Left ventricle myocardium superior (tissue), 1 donor: ENCODE data around the gene EFCAB8. TPM values are rescaled to one million over a fixed set of nuclear protein-coding genes. Genes with fewer than 3 reads are reported as not detected.
A peak's percentile ranks its signal among the peaks of the same experiment; 100 is the strongest.

Source experiments
- ATAC-seq: fragments of 200-7000 bp; cut with Tn5 transposase; one replicate; pipeline ENCODE4 v1.9.1; 2020; ENCODE audit warnings: mild to moderate bottlenecking, moderate library complexity
- DNase-seq: peaks from one replicate; pipeline ENCODE4 v3.0.0-alpha.2; 2020
- intact Hi-C: fragments of 100-400 bp; cut with micrococcal nuclease; formaldehyde crosslinking; loops from one replicate; pipeline ENCODE4 v1.11.0; 2022
- total RNA-seq: library from RNA; stranded (reverse); fragmentation: NEBNext Ultra II Directional; extraction: Animal tissue kit (Norgen Biotek cat#: 25700); gene quantifications from one replicate; pipeline ENCODE4 v1.2.1, GENCODE V29; 2021
- donor health status: DM: no; HTN: yes; CAD: no; lungs with severe emphysema.

Gene EFCAB8
- total RNA-seq, 1 donor from 2014 or later, result not detected

DNA sequence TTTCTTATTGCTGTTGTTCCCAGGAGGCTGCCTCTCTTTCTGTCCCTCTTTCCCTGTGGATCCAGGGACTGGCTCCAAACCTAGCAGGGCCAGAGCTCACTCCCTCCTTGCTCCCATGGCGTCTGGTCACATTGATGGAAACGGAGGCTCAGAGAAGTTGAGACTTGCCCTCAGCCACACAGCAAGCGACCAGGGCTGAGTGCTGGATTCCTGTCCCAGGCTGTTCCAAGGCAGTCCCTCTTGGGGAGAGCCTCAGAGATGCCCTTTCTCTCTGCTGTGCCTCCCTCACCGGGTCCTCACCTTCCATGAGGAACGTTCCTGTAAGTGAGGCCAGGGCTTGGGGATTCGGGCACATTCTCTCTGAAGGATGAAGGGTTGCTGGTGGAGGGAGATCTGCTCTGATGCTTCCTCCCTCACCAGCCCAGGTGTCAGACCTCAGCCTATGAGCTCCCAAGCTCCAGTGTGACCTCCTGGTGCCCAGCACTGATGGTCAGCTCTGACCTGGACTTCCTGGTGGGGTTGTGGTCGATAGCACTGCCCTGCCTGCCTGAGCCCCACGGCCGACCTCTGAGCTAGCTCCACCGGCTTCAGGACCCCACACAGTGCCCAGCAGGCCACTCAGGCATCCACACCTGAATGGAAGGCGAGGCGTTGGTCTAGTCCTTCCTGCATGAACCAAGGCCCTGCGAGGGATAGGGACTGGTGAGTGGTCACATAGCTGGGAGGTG, 118.7 kb downstream of the EFCAB8 start:
- ATAC-seq (no peak), DNase-seq (no peak)
- intact Hi-C loops, result no loop called here

DNA sequence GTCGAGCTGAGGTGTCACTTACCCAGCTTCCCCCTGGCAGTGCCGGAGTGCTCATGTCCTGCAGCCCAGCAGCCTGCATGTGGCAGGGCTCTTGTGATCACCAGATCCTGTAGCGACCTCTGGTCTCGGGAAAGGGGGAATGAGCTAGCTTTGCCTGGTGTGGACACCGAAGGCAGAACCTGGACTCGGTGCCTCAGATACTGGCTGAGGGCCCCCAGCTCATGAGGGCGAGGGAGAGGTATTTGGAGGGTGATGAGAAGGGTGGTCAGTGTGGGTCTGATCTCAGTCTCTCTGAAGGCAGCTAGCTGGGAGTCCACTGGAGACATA, 119.2 kb downstream of the EFCAB8 start:
- ATAC-seq (no peak), DNase-seq (no peak)
- intact Hi-C loops, result no loop called here

DNA sequence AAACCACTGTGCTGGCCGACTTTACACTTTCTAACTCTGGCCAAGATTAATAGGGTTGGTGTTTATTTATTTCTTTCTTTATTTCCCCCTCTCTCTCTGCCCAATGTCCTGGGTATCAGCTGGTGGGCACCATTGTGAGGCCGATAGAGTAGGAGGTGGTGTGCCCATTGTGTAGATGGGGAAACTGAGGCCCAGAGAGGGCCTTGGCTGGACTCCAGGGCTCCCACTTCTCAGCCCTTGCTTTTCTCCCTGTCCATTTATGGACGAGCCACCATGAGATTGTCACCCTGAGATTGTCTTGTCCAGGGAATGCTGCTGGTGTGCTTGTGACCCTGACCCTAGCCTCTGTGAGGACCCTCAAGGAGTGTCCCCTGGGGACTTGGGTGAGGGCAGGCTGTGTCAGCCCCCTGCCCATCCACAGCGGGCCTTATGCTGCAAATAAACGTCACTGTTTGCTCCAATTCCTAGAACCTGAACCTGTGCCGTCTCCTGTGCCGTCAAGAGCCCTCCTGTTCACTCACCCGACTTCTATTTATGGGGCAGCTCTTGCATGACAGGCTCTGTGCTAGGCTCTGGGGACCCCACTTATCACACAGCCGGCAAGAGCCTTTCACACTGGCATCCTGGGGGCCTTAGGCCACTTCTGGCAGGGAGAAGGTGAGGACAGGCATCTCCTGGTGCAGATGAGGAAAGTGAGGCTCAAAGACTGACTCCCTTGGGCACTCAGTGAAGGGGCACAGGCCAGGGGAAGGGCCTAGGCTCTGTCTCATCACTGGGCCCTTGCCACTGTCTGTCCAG, 120.7 kb downstream of the EFCAB8 start:
- intact Hi-C loops, result no loop called here
- ATAC-seq, result no peak
- DNase-seq, result no peak

DNA sequence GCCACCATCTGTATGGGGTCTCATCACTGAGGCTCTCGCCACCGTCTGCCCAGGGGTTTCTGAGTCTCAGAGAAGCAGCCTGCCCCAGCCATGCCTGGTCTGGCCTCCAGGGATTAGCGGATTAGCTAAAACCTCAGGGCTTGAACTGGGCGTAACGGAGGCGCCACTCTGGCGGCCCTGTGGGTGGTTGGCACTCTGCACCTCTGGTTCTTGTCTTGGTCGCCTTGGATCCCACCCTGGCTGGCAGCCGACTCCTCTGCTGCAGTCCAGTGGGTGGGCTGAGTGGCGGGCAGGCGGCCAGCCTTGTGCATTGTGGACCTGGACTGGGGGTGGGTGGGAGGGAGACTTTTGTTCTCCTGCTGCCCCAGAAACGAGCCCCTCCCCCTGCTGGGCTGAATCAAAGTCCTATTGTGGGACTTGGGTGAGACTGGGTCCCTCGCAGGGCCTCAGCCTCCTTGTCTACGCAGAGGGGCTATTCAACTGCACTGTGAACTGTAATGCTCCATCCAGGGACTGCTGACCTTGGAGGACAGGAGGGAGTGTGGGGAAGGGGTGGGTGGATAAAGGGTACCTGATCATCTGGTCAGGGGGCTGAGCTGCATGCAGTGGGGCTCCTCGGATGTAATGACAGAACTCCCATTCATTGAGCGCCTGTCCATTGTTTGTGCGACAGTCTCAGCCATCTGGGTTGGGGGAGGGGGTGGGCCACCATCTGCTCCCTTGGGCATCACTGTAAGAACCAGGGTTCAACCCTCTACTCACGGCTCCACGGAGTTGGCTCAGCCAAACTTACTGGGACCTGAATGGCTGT, 121.6 kb downstream of the EFCAB8 start:
- intact Hi-C loops, result no loop called here
- ATAC-seq (no peak), DNase-seq (no peak)

DNA sequence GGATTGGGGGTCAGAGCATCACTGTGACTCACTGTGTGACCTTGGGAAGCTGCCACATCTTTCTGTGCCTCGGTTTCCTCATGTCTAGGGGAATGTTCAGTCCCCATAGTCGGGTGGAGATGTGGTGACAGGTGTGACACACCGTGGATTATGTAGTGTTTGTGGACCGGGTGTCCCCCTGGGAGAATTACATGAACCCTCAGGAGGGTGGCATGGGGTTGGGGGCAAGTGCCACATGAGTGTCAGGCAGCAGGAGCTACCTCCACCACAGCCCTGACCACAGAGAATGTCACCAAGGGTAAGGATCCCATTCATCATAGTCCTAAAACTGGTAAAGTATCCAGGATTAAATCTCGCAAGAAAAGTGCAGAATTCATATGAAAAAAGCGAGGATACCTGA, 122.3 kb downstream of the EFCAB8 start:
- intact Hi-C loops, result no loop called here
- ATAC-seq, result no peak
- no peak for DNase-seq

DNA sequence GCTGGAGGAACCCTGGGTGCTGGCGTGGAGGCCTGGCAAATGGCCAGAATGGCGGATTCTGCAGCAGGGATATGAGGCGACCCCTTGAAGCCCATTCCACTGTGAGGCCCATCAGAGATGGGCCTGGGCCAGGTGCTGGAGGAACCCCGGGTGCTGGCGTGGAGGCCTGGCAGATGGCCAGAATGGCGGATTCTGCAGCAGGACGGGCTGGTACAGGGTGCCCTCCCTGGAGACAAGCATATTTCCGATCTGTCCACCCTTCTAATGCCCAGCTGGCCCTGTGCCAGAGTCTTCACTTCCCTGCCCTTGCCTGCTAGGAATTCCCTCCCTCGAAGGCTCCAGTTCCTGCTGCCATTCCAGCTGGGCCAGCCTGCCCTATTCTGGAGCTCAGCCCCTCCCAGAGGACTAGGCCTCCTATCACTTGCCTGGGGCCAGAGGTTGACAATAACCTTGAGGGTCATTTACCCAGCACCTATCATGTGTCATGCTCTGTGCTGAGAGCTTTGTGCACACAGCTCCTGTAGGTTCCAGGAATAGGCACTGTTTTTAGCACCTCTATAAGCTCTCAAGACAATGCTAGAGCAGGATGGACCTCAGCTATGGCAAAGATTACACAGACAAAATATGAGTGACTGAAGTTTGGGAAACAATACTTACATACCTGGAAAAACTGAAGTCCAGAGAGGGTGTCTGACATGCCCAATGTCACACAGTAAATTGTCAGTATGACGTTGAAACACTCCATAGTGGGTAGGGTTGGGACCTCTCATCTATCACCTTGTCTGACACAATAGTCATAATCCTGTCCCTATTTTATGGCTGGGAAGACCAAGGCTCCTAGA, 124.1 kb downstream of the EFCAB8 start:
- peak; percentile 71 for DNase-seq
- intact Hi-C loops, result no loop called here
- ATAC-seq, result peak; percentile 94

DNA sequence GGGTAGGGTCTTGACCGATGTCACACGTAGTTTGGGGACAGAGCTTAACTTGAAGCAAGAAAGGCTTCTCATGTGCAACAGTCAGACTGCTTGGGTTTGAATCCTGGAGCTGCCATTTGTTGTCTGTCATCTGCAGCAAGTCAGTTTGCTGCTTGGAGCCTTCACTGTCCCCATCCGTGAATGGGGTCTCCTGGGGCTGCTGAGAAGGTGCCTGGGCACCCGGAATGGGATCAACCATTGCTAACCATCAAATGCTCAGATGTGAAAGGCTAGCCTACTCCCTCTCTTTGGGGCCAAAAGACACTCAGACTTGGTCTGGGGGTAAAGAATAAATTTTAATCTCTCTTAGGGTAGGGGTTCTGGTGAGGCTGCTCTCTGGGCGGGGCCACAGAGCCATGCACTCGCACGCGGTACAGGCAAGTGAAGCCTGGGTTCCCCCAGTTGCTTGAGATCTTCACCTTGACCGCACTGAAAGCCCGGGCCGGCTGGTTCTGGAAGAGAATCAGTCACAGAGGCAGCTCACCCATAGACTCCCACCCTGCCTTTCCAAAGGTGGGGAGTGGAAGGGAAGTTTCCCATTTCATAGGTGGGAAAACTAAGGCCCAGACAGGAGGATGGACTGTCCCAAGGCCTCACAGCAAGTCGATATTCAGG, 124.9 kb downstream of the EFCAB8 start:
- no peak for DNase-seq
- intact Hi-C loops, result no loop called here
- ATAC-seq, result no peak

DNA sequence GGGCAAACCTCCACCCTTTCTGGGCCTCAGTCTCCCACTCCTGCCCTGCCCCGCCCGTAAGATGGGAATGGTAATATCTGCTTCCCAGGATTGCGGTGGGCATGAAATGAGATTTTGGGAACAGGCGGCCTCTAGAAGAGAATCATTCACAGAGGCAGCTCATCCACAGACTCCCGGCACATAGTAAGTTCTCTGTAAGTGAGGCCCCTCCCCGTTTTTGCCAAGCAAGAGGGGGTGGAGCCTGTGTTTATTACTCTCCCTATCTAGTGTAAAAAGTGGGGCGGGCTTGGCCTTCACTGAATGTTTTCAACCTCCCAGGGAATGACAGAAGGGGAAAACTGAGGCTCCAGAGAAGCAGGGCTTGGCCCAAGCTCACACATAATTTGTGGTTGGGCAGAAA, 125.5 kb downstream of the EFCAB8 start:
- intact Hi-C loops, result no loop called here
- ATAC-seq (peak; percentile 17), DNase-seq (no peak)

DNA sequence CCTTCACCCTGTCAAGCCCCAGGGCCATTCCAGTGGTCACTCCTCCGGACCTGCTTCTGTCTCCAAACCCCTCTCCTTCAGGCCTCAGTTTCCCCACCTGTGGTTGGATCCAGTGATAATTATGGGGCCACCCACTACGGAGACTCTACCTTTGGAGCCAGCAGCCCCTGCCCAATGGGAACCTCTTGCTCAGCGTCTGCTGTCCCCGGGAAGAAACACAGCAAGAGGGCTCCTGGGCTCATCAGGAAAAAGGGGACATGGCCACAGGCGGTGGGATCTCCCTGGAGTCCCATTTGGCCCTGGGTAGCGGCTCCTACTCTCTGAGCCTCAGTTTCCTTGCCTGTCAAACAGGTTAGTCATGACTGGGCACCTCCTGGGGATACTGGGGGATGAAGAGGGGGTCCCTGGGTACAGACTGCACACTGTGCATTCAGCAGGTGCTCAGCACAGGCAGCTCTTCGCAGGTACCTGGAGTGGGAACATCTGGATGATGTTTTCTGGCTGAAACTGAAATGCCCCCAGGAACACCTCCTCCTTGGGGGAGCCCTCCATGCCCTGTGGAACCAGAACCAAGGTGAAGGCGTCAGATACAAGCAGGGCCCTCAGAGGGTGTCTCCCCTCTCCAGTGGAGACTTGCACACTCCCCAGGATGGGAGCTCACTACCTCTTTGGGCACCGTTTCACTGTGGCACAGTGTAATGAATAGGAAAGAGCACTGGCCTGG, 126.1 kb downstream of the EFCAB8 start:
- no peak for DNase-seq

DNA sequence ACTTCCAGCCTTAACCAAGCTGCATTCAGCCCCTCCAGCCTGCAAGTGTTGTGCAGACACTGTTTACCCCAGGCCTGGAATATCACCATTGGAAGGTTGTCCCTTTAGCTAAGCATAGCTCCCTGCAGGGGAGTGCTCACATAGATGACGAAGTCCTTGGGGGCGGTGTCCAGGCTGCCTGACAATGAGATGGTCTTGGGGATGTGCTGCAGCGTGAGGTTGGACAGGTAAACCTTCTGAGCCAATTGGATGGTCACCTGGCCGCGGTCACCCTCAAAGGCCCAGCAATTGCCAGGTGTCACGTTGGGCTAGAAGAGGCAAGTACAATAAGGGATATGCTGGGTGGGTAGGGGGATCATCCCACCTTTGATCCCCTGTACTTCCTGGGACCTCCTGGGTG, 126.9 kb downstream of the EFCAB8 start:
- no peak for DNase-seq
- intact Hi-C loops, result no loop called here
- no peak for ATAC-seq

More for the DNA sequence above, 126.1 kb downstream of the EFCAB8 start:
- intact Hi-C loops, result no loop called here
- no peak for ATAC-seq

DNA sequence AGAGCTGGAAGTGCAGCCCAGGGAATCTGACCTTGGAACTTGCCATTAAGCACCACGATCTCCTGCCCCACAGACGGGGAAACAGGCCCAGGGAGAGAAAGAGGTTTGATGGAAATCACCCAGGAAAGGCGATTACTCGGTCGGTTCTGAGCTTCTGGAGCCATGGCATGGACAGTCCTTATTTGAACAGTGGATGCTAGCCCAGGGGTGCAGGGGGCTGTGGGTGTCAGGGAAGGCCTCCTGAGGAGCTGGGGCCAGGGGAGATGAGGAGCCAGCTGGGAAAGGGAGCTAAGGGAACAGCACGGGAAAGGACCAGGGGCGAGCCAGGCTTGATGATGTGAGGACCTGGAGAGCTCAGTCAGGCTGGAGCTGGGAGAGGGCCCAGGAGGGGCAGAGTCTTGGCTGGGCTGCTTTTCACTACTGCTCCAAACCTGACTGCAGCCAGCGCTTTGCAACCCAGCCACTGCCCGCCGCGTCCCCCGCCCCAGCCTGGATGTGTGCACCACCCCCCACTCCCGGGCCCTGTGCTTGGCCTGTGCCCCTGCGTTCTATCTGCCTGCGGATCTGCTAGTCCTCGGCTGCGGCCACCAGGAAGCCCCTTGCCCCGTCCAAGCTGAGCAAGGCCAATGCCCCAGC, 127.7 kb downstream of the EFCAB8 start:
- intact Hi-C loops, result no loop called here
- no peak for DNase-seq
- ATAC-seq, result no peak

DNA sequence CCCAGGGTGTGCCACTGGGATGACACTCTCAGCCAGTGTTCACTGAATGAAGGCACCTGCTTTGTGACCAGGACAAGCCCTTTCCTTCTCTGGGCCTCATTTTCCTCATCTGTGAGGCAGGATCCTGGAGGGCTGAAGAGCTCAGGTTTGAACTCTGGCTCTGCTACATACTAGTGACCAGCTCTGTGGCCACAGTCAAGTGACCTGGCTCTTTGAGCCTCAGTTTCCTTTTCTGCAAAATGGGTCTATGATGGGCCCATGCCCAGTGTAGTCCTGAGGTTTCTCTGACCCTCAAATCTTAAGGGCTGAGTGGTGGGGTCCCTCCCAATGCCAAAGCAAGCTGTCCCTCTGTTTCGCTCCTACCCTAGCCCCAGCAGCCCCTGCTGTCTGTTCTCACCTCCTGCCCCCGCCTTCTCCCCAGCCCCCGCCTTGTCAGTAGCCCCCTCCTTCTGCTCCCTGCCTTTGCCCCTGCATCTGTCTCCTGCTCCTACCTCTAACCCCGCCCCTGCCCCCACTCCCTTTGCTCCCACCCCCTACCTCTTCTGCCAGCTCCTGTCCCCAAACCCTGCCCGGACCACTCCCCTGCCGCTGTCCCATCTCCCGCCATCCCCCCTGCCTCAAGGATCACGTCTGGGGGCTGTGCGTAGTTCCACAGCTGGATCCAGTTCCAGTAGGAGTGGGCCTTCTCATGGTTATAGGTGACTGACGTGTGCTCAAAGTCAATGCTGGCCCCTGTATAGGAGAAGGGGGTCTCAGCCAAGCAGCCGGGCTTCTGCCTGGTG, 128.5 kb downstream of the EFCAB8 start:
- no peak for ATAC-seq
- intact Hi-C loops, result no loop called here
- no peak for DNase-seq

DNA sequence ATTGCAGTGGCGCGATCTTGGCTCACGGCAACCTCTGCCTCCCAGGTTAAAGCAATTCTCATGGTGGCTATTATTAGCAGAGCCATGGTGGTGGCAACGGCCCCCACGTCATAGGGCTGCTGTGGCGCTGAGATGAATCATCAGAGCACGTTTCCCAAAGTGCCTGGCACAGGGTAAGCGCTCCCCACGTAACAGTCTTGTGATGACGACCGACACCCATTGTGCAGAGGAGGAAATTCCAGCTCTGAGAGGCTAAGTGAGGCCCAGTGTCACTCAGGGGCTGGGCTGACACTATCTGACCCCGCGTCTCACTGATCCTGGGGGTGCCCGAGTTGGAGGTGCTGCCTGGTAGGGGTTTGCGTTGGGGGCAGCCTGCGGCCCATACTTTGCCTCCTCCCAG, 129.3 kb downstream of the EFCAB8 start:
- DNase-seq, result peak; percentile 66
- intact Hi-C loops, result no loop called here
- peak; percentile 81 for ATAC-seq

DNA sequence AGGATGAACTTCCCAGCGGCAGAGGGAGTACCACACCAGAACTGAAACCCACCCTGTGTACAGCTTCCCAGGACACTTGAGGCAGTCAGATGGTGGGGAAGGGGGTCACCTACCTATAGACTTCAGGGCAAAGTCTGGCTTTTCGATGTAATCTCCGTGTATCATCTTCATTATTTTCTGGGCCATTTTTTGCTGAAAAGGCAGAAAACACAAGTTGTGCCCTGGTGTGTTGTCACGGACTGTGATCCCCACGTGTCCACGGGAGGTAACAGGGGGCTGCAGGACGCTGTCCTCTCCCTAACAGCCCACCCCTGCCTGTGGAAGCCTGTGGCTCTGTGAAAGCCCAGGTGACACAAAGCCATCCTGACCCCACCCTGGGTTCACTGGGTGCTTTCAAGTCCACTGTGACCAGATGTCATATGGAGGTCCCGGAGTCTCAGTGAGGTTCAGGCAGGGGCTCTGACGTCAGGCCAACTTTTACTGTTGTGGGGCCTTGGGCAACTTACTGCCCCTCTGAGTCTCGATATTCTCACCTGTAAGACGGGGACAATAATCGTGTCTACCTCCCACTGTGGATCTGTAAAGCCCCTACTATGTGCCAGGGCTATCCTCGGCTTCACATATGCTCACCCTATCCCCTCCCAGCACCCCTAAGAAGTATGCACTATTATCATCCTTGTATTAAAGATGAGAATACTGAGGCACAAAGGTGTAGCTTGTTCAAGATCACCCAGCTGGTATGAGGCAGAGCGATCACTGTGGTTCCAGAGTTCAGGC, 131.0 kb downstream of the EFCAB8 start:
- DNase-seq (no peak), ATAC-seq (no peak)
- intact Hi-C loops, result no loop called here

DNA sequence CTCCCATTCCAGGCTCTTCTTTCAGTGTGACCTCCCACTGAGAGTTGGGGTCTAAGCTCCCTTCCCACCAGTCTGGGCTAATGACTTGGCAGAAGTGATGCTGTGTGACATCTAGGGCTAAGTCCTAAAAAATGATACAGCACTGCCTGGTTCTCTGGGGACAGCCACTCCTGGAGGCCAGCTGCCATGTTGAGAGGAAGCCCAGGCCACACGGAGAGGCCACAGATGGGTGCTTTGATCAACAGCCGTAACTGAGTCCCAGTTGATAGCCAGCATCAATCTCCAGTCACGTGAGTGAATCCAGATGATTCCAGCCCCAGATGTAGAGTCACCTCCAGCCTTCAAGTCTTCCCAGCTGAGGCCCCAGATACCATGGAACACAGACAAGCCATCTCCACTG, 131.7 kb downstream of the EFCAB8 start:
- ATAC-seq, result no peak
- no peak for DNase-seq
- intact Hi-C loops, result no loop called here

DNA sequence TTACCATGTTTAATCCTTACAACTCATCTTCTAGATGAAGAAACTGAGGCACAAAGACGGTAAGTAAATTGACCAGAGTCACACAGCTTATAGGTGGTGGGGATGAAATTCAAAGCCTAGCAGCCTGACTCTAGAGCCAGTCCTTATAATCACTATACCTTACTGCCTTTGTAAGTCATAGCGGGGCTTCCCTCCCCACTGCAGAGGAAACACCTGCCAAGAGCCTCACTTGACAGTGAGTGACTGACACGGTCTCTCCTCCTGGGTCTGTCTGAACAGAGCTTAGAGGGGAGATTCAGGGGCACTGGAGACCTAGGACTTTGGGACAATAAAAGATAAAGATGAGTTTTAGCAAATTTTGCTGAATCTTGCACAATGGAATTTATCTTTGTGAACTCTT, 132.7 kb downstream of the EFCAB8 start:
- no peak for DNase-seq
- ATAC-seq, result no peak
- intact Hi-C loops, result no loop called here
